Umbilical cord (tissue), 2 donors: ENCODE measurements around the gene ECHS1. TPM values are rescaled to one million over a fixed set of nuclear protein-coding genes. Genes with fewer than 3 reads are reported as not detected.
A peak's percentile ranks its signal among the peaks of the same experiment; 100 is the strongest.
"Not testable (repeated sequence)": the region's sequence is repeated elsewhere in the genome, so short reads cannot be mapped to it uniquely, and the experiment has no call there.

Experiments used
- DNase-seq: peaks from one replicate; pipeline ENCODE4 v3.0.0-alpha.2; 2015; ENCODE audit warnings: low spot score
- total RNA-seq: library from RNA; depleted of rRNA; stranded (reverse); fragments of >200 nt; gene quantifications from one replicate; pipeline ENCODE4 v1.2.3, GENCODE V29; 2014; ENCODE audit warnings: low replicate concordance; ENCODE audit not compliant: insufficient read depth

The ECHS1 gene
- 28.2 TPM for total RNA-seq

DNA sequence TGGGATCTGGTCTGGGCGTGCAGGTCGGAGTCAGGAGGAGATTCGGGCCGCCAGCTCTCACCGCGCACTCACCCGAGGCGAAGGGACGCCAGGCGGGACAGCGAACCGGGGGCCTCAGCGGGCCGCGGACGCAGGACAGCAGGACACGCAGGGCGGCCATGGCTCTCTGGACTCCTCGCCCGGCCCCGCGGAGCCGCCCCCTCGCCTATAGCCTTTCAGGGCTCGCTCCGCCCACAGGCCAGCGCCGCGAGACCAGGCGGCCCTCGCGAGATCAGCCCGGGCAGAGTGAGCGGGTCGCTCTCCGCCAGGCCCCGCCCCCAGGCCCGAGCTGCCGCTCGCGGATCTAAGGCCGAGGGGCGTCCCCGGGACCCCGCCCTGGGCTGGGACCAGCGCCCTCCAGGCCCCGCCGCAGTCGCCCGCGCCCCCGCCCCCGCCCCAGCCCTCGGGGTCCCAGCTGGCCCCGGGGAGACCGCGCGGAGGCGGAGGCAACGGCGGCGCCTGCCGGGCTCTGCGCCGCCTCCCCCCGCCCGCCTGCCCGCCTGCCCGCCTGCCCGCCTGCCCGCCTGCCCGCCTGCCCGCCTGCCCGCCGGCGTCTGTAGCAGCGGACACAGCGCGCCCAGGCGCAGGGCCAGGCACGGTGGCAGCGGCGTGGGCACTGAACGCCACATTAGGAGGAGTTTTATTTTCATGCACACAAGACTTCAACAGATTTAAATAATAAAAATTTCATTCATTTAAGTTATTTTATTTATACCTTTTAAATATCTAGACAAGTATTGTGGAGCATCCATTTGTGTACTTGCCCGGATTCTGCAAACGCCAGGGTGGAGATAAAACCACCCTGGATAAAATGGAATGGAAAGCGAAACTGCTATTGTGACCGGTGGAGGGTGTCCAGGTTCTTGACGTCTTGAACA lies at the start of gene ECHS1:
Gene ECHS1, minus strand, starts transcription at position 181 of the 917 bp plus-strand sequence. Its CDS starts 21 bp downstream, at position 160.
- peak; percentile 97 for DNase-seq

GRCh38 chr10:133422223-133422806 lies 49.2 kb upstream of the ECHS1 start:
- no peak for DNase-seq

GRCh38 chr10:133421336-133422222 lies 48.4 kb upstream of the ECHS1 start:
- DNase-seq: no peak

DNA sequence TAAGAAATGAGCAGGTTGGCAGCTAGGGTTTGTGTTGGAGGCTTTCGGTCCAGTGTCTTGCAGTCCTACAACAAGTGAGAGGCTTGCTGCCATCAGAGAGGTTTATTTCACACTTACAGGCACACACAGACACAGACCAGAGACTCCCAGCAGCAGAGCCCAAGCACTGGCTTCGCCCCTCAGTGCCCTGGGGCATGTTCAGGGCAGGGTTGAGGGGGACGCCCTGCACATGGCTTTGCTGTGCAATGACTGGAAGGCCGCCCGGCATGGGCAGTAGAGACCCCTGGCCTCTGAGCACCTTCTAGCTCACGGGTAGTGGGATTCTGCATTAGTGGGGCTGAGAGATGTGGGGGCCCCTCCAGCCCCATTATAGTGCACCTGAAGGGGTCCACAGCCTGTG lies 47.4 kb upstream of the ECHS1 start:
- DNase-seq: no peak

DNA sequence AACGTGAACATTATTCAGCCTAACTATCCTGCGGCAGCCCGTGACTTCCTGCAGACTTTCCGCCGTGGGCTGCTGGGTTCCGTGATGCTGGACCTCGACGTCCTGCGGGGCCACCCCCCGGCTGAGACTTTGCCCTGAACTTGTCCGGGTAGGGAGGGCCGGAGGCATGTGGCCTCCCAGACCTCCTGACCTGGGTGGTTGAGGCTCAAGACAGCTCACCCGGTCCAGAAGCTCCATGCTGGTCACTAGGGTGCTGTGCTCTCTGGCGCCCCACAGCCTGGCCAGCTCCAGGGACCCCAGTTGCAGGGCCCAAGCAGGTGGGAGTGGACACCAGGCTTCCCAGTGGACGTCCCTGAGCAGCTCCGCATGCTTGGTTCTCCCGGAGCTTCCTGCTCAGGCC lies 46.9 kb upstream of the ECHS1 start:
- no peak for DNase-seq

DNA sequence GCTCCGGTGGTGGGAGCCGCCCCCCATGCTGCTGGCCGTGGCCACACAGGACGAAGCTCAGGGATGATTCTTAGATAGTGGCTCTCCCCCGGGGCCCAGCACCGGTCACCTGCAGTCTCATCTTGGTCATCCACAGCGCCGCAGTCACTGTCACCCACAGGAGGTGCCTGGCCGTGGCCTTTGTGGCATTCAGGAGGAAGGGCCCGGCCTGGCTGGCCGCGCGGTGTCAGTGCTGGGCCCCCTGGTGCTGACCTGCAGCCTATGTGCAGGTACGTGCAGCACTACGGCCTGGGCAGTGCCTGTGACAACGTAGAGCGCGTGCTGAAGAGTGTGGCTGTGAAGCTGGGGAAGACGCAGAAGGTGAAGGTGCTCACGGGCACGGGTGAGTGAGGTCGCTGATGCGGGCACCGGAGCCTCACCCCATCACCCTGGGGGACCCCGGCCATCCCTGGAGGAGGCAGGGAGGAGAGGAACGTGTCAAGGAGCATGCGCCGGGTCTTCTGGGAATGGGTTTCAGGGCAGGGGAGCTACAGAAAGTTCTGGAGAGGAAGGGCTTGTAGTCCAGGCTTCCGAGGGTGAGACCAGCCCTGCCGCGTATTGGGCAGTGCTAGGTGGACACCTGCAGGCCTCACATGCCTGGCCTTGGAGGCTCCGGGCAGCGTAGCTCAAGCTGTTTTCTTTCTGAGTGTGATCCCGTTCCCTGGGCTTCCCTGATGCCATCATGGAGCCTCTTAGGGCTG lies 46.2 kb upstream of the ECHS1 start:
- no peak for DNase-seq

DNA sequence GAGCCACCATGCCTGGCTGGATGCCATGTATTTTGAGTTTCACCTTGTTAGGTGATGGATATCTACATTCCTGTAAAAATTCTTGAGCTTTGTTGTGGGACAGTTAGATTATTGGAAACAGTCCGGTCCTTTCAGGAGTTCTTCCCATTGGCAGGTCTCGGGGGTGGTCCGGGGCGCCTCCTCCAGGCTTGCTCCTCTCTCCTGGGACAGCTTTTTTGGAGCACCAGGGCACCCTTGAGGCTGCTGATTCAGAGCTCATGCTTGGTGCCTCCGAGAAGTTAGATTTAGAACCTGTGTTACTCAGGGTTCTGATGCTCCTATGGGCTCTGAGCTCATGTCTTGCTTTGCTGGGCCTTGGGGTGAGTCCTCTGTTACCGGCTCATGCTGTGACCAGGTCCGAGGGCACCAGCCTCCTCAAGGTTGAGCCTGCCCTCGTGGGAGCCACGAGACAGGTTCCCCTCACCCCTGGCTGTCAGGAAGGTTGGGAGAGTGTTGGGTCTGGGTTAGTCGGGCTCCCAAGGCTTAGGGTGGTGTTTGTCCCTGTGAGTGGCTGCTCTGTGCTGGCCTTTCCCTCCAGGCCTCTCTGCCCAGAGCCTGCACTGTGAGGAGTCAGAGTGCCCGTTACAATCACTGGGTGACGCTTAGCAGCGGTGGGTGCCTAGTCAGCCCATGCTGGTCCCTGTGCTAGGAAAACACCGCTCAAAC lies 45.3 kb upstream of the ECHS1 start:
- DNase-seq: no peak

- DNase-seq: no peak
Observed at GRCh38 chr10:133415752-133416151, 42.6 kb upstream of the ECHS1 start.

GRCh38 chr10:133414401-133414800 lies 41.2 kb upstream of the ECHS1 start:
- DNase-seq: not testable (repeated sequence)

- no peak for DNase-seq
Observed at GRCh38 chr10:133412381-133412711, 39.2 kb upstream of the ECHS1 start.

DNA sequence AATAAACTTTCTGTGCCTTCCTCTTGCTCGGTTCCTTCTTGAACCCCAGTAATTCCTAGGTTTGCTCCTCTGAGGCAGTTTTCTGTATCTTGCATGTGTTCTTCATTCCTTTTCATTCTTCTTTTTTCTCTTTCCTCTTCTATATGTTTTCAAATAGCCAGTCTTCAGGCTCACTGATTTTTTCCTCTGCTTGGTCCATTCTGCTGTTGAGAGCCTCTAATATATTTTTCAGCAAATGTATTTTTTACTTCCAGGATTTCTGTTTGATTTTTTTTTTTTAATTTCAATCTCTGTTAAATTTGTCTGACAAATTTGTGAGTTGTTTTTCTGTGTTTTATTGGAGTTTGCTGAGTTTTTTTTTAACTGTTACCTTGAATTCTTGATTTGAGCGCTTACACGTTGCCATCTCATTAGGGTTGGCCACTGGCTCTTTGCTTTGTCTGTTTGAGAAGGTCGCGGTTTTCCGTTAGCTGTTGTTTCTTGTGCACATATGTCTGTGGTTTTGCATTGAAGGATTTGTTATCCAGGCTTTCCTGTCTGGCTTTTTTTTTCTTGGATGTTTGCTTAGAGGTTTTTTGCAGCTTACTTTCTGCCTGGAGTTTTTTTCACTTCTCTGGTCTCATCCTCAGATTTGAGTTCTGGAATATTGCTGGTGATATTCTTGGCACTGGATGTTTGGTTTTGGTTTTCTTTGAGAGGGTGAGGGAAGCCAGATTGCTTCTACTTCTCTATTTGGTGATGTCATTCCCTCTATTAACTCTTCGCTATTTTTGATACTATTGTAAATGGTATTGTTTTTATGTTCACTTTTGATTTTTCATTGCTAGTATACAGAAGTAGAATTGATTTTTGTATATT lies 38.6 kb upstream of the ECHS1 start:
- DNase-seq: no peak

DNA sequence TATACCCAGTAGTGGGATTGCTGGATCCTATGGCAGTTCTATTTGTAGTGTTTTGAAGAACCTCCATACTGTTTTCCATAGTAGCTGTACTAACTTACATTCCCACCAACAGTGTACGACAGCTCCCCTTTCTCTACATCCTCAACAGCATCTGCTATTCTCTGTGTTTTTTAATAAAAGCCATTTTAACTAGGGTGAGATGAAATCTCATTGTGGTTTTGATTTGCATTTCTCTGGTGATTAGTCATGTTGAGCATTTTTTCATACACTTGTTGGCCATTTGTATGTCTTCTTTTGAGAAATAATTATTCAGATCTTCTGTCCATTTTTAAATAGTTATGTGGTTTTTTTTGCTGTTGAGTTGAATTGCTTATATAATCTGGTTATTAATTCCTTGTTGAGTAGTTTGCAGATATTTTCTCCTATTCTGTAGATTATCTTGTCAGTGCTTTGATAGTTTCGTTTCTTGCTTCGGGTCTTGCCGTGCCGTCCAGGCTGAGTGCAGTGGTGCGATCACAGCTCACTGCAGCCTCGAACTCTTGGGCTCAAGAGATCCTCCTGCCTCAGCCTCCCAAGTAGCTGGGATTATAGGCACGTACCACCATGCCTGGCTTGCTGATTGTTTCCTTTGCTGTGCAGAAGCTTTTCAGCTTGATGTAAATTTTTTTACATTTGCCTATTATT lies 32.8 kb upstream of the ECHS1 start:
- DNase-seq: no peak

GRCh38 chr10:133405272-133405671 lies 32.1 kb upstream of the ECHS1 start:
- DNase-seq: no peak

DNA sequence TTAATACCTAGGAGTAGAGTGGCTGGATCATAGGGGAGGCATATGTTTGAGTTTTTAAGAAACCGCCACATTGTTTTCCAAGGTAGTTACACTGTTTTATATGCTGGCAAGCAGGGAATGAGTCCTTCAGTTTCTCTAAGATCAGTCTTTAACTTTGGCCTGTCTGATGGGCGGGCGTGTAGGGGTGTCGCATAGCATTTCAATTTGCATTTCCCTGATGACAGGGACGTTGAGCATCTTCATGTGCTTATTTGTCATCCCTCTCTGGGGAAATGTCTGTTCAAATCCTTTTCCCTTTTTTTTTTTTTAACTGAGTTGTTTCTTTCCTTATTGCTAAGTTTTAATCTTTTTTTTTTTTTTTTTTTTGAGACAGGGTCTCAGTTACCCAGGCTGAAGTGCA lies 30.6 kb upstream of the ECHS1 start:
- no peak for DNase-seq

- DNase-seq: no peak
Observed at GRCh38 chr10:133403359-133403758, 30.2 kb upstream of the ECHS1 start.

DNA sequence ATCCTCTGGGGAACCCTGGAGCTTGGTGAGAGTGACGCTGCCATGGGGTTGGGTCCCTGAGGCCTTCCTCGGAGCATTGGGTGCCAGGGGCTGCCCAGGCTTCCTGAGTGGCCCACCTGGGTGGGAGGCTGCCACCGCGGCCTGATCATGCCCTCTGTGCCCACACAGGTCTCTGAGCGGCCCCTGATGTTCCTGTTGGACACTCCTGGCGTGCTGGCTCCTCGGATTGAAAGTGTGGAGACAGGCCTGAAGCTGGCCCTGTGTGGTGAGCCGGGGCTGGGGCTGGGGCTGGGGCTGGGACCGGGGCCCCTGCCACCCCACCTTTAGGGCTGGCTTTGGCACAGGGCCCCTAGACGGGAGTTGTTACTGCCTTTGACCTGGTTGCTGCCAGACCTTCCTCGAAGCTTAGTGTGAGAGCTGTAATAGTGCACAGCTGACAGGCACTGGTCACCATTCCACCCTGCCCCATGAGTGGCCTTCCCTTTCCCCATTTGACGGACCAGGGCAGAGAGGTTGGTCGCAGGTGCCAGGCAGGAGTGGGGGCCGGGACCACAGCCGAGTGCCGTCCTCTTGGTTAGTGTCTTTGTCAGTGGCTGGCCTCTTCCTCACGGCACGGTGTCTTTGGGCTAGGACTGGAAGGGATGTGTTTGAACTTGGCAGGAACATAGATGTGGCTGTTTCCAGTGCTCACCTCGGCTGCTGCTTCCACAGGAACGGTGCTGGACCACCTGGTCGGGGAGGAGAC lies 29.0 kb upstream of the ECHS1 start:
- no peak for DNase-seq

- no peak for DNase-seq
Observed at GRCh38 chr10:133401500-133401899, 28.3 kb upstream of the ECHS1 start.

GRCh38 chr10:133400624-133401424 lies 27.7 kb upstream of the ECHS1 start:
- DNase-seq: no peak
